K562 (cell line): ENCODE measurements around the gene E2F1. TPM values are rescaled to one million over a fixed set of nuclear protein-coding genes. Genes with fewer than 3 reads are reported as not detected.

Experiments
- ADNP ChIP-seq: fragments of 200-800 bp; sonication (Bioruptor generic); IDR thresholded peaks from 2 replicates; pipeline ENCODE4 v1.6.1; 2016; ENCODE audit warnings: missing genetic modification characterization, missing compliant biosample characterization
- AFF4 ChIP-seq: sonication (generic); formaldehyde crosslinking; IDR thresholded peaks from 2 replicates; pipeline ENCODE4 v1.8.0; 2023; ENCODE audit warnings: mild to moderate bottlenecking, missing genetic modification reagents
- ATF7 ChIP-seq: fragments of 450-650 bp; IDR thresholded peaks from 2 replicates; pipeline ENCODE4 v1.7.1; 2014; ENCODE audit warnings: mild to moderate bottlenecking, moderate library complexity
- BACH1 ChIP-seq: fragments of 200-800 bp; sonication (Bioruptor generic); IDR thresholded peaks from 2 replicates; pipeline ENCODE4 v1.6.1; 2016; ENCODE audit warnings: missing genetic modification characterization, missing compliant biosample characterization
- BCL6 ChIP-seq: fragments of 250-450 bp; sonication (Bioruptor Pico); IDR thresholded peaks from 2 replicates; pipeline ENCODE4 v1.4.0; 2020
- CC2D1A ChIP-seq: fragments of 450-650 bp; IDR thresholded peaks from 2 replicates; pipeline ENCODE4 v1.6.1; 2017; ENCODE audit warnings: mild to moderate bottlenecking
- POLR2G ChIP-seq: fragments of 200-400 bp; formaldehyde crosslinking; IDR thresholded peaks from 2 replicates; pipeline ENCODE4 v1.6.1; 2017; ENCODE audit warnings: low read depth, mild to moderate bottlenecking, antibody characterized with exemption, low read length, moderate library complexity
- TARDBP ChIP-seq: fragments of 450-650 bp; IDR thresholded peaks from 2 replicates; pipeline ENCODE4 v1.6.1; 2016
- polyA plus RNA-seq, 8 experiments: library from polyadenylated mRNA; depleted of rRNA in 4 of 8; stranded (reverse) in 5 of 8; unstranded in 3 of 8; fragments of >200 nt; fragmentation: Nextera tagmentation in 2 of 8; fragmentation: Illumina TruSeq in 1 of 8; extraction: Ambion mirVana in 2 of 8; extraction: Trizol in 1 of 8; gene quantifications; 2 replicates each; pipeline versions ENCODE4 v1.2.1 to v1.2.3, GENCODE V29; 2011 to 2014; ENCODE audit warnings: inconsistent platforms in 1 of 8, missing spikeins in 1 of 8
- total RNA-seq, 7 experiments: library from RNA; depleted of rRNA in 6 of 7; stranded (reverse); fragments of >200 nt in 6 of 7; fragmentation: Illumina TruSeq in 2 of 7; extraction: Trizol in 2 of 7; gene quantifications; 2 replicates each; pipeline versions ENCODE4 v1.2.1 to v1.2.3, GENCODE V29; 2011 to 2021; ENCODE audit warnings: low replicate concordance in 1 of 7
- TF ChIP-seq, protein P1 (sequence below): fragments of 250-450 bp; sonication (Bioruptor Pico); IDR thresholded peaks from 2 replicates; pipeline ENCODE4 v1.8.0; 2022; ENCODE audit warnings: inconsistent platforms
- TF ChIP-seq, protein P2 (sequence below): fragments of 450-650 bp; IDR thresholded peaks from 2 replicates; pipeline ENCODE4 v1.6.1; 2017; ENCODE audit warnings: antibody characterized with exemption, mild to moderate bottlenecking
- TF ChIP-seq, protein P3 (sequence below): fragments of 200-800 bp; sonication (Bioruptor generic); IDR thresholded peaks from 2 replicates; pipeline ENCODE4 v1.6.1; 2017; ENCODE audit warnings: missing genetic modification characterization, missing compliant biosample characterization

Gene E2F1
- total and polyA plus RNA-seq, 9 of the 15 experiments (the other 6 are each of a cell fraction or from before 2014, with no cell fraction given) = 0.14 to 30.6 (median 13.1) TPM

DNA sequence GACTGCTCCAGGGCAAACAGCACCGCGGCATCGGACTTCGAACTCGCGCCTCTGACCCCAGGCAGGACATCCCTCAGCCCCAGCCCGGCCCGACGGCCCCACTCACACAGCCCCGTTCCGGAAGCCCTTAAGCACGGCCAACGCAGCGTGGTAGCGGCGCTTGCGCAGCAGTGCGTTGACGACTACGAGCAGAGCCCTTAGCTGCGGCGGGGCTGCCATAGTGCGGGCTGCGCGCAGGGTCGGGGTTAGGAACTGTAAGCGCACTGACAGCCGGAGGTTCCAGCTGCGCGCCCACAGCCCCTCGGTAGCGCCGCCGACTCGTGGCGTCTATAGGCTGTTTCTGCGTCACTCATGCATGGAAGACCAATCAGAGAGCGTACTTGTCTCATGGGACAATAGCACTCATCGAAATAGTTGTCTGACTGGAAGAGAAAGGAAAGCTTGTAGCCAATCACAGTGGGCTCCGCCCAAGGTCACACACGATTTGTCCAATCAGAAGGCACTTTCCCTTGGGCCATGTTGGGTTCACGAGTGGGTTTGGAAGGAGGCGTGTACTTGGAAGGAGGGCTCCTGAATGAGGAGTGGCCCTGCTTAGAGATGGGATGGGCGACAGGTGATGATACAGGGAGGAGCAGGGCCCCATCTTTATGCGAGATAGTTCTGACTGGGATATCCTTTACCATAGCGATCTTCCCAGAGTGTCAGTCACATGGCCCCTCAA is 34.0 kb upstream of the E2F1 start, which contains the start of gene PXMP4 (continued):
- TF ChIP-seq BACH1 (tag) (0 out of 2 replicates have a peak, but pooled peaks have one; percentile 46), POLR2G (peak; percentile 86), ATF7 (peak; percentile 66), ADNP (tag) (0 out of 2 replicates have a peak, but pooled peaks have one; percentile 7), CC2D1A (peak; percentile 80), BCL6 (CRISPR knock-in tag) (no peak), AFF4 (CRISPR knock-in tag) (0 out of 2 replicates have a peak, but pooled peaks have one; percentile 23), TARDBP (0 out of 2 replicates have a peak, but pooled peaks have one; percentile 46)
- TF ChIP-seq, protein P1, sequence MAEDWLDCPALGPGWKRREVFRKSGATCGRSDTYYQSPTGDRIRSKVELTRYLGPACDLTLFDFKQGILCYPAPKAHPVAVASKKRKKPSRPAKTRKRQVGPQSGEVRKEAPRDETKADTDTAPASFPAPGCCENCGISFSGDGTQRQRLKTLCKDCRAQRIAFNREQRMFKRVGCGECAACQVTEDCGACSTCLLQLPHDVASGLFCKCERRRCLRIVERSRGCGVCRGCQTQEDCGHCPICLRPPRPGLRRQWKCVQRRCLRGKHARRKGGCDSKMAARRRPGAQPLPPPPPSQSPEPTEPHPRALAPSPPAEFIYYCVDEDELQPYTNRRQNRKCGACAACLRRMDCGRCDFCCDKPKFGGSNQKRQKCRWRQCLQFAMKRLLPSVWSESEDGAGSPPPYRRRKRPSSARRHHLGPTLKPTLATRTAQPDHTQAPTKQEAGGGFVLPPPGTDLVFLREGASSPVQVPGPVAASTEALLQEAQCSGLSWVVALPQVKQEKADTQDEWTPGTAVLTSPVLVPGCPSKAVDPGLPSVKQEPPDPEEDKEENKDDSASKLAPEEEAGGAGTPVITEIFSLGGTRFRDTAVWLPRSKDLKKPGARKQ = 0 out of 2 replicates have a peak, but pooled peaks have one; percentile 34
- TF ChIP-seq, protein P2, sequence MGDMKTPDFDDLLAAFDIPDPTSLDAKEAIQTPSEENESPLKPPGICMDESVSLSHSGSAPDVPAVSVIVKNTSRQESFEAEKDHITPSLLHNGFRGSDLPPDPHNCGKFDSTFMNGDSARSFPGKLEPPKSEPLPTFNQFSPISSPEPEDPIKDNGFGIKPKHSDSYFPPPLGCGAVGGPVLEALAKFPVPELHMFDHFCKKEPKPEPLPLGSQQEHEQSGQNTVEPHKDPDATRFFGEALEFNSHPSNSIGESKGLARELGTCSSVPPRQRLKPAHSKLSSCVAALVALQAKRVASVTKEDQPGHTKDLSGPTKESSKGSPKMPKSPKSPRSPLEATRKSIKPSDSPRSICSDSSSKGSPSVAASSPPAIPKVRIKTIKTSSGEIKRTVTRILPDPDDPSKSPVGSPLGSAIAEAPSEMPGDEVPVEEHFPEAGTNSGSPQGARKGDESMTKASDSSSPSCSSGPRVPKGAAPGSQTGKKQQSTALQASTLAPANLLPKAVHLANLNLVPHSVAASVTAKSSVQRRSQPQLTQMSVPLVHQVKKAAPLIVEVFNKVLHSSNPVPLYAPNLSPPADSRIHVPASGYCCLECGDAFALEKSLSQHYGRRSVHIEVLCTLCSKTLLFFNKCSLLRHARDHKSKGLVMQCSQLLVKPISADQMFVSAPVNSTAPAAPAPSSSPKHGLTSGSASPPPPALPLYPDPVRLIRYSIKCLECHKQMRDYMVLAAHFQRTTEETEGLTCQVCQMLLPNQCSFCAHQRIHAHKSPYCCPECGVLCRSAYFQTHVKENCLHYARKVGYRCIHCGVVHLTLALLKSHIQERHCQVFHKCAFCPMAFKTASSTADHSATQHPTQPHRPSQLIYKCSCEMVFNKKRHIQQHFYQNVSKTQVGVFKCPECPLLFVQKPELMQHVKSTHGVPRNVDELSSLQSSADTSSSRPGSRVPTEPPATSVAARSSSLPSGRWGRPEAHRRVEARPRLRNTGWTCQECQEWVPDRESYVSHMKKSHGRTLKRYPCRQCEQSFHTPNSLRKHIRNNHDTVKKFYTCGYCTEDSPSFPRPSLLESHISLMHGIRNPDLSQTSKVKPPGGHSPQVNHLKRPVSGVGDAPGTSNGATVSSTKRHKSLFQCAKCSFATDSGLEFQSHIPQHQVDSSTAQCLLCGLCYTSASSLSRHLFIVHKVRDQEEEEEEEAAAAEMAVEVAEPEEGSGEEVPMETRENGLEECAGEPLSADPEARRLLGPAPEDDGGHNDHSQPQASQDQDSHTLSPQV = 0 out of 2 replicates have a peak, but pooled peaks have one; percentile 47
- TF ChIP-seq, protein P3, sequence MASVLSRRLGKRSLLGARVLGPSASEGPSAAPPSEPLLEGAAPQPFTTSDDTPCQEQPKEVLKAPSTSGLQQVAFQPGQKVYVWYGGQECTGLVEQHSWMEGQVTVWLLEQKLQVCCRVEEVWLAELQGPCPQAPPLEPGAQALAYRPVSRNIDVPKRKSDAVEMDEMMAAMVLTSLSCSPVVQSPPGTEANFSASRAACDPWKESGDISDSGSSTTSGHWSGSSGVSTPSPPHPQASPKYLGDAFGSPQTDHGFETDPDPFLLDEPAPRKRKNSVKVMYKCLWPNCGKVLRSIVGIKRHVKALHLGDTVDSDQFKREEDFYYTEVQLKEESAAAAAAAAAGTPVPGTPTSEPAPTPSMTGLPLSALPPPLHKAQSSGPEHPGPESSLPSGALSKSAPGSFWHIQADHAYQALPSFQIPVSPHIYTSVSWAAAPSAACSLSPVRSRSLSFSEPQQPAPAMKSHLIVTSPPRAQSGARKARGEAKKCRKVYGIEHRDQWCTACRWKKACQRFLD (CRISPR knock-in tag) = peak; percentile 81
